HG03025 (cell line): ENCODE results near the gene HDHD3.
"Not testable (repeated sequence)": the region's sequence is repeated elsewhere in the genome, so short reads cannot be mapped to it uniquely, and the experiment has no call there.

ENCODE experiments used
- ATAC-seq: cut with Tn5 transposase; IDR thresholded peaks from one replicate; pipeline ENCODE4 v1.9.1; 2021; ENCODE audit warnings: mild to moderate bottlenecking, moderate library complexity; ENCODE audit not compliant: unreplicated experiment, low FRiP score

HDHD3 gene

DNA sequence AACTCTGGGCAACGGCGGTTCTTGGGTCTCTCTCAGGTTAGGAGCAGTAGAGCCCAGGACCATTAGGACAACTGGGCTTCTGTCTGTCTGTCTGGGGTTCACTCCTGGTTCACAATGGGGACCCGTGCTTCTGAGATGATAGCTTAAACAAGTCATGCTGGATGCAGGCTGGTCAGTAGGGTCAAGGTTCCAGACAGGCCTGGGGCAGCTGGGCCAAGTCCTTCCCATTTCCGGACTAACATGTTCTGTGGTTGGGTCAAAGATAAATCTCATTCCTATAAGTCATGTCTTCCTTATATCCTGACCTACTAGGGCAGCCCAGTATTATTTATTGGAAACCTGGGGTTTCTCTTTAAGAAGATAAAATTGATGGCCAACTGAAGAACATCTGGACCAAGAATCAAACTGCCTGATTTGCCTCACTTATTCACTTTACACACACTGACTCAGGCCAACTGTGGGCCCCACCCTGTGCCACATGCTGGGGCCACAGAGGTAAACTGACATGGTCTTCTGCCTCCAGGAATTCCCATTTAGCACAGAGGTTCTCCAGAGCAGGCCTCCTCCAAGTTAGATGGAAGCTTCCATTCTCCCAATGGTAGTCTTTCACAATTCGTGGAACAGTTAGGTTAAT, 8.3 kb downstream of the HDHD3 start:
- ATAC-seq: no peak

- not testable (repeated sequence) for ATAC-seq
These were observed 11.1 kb downstream of the HDHD3 start for GRCh38 chr9:113365652-113366051.

DNA sequence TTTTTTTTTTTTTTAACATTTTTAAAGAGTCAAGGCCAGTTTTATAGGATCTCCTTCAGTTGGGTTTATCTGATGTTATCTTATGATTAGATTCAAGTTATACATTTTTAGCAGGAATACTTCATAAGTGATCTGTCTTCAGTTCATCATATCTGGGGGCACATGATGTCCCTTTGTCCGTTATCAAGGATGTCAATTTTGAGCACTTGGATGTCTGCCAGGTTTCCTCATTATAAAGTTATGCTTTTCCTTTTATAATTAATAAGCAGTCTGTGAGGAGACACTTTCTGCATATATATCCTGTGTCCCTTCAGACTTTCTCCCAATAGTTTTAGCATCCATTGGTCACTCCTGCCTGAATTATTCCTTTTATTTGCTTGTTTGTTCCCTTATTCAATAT, 11.8 kb downstream of the HDHD3 start:
- ATAC-seq: no peak

DNA sequence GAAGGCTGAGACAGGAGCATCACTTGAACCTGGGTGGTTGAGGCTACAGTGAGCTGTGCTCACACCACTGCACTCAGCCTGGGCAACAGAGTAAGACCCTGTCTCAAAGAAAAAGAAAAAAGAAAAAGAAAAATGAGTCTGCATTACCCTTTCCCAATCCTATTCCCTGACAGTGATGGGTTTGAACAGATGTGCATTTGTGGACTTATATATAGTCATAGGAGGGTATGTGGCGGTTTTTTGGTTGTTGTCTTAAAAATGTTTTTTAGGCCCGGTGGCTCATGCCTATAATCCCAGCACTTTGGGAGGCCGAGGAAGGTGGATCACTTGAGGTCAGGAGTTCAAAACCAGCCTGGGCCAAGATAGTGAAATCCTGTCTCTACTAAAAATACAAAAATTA, 13.4 kb downstream of the HDHD3 start:
- ATAC-seq: no peak

GRCh38 chr9:113361304-113362018, 15.3 kb downstream of the HDHD3 start:
- ATAC-seq: no peak

- no peak for ATAC-seq
These were observed 16.4 kb downstream of the HDHD3 start for GRCh38 chr9:113360242-113360842.

- no peak for ATAC-seq
These were observed 17.4 kb downstream of the HDHD3 start for GRCh38 chr9:113359385-113359784.

DNA sequence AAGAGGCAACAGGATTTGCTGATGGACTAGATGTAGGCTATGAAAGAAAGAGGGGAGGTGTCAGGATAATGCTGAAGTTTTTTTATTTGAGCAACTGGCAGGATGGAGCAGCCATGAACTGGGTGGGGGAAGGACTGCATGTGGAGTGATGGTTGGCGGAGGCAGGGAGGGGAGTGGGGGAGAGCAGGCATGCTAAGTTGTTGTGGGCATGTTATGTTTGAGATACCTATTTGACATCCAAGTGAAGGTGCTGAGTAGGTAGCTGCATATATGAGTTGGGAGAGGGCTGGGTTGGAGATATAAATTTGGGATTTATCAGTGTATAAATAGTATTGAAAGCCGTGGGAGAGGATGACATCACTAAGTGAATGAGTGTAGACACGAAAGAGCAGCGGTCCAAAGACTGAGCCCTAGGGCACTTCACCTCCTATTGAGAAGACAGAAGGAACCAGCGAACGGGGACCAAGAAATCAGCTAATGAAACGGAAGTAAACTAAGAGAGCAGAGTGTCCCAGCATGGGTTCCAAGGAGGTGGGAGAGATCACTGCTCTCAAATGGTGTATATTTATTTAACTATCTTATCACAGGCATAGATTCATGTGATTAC, 20.0 kb downstream of the HDHD3 start:
- ATAC-seq: no peak

GRCh38 chr9:113355040-113355596, 21.7 kb downstream of the HDHD3 start:
- no peak for ATAC-seq

DNA sequence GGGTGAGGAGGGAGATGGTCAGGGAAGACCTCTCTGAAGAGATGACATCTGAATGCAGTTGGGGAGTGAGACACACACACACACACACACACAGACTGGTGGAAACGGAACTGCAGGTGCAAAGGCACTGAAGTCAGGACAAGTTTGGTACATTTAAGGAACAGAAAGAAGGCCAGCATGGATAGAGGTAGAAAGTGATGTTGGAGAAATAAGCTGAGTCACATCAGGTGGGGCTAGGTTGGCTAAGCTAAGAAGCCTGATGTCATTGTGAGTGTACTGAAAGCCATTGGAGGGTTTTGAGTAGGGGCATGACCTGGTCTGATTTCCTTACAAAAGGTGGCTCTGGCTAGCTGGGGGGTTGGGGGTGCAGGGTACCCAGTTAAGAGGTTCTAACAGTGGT, 24.4 kb downstream of the HDHD3 start:
- ATAC-seq: no peak

DNA sequence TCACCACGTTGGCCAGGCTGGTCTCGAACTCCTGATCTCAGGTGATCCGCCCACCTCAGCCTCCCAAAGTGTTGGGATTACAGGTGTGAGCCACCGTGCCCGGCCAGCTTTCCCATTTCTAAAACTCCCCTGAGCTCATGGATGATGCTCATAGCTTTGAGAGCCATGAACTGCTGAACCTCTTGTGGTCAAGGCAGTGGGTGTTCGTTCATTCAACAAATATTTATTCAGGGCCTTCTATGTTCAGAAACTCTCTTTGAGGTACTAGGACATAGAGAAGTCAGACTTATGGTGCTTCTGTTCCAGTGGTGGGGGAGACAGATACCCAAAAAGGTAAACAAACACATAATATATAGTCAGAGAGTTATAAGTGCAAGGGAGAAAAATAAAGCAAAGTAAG, 24.8 kb downstream of the HDHD3 start:
- no peak for ATAC-seq

DNA sequence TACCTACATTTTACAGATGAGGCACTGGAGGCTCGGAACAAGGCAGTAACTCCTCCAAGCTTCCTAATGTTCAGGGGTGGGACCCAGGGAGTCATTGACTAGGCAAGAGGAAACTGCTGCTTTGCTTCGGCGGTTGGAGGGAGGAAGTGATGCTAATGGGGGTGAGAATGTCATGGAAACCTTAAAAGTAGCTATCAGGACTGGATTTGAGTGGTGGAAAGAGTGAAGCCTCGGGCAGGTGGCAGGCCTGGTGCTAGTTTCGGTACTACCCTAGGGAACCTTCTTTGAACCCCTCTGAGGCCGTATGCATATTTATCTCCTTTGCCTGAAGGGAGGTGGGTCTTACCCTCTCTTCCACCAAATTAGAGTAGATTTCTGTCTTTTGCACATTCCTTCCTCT, 25.8 kb downstream of the HDHD3 start:
- no peak for ATAC-seq

DNA sequence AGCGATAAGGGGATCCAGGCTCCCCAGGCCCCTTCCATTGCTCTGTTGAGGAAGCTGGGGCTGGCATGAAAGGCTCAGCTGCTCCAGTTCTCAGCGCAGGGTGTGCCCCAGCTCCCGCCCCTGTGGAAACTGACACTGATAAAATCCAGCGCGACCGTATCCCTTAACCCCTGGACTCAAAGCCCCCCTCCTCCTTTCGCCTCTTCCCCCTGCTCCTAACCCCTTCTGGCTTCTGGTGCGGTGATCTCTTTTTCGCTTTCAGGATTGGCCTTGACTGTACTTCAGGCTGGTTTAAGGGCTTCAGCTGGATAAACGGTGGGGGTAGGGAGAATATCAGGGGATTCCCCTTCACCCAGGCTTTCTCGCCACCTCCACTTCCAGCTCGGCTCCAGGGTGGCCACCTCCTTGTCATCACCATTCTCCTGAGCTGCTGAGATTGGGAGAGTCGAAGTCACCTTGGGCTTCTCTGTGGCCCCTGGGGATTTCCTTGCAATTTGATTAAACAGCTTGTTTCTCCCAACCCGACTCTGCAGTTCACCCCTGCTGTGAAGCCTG, 26.6 kb downstream of the HDHD3 start:
- ATAC-seq: peak; percentile 16

DNA sequence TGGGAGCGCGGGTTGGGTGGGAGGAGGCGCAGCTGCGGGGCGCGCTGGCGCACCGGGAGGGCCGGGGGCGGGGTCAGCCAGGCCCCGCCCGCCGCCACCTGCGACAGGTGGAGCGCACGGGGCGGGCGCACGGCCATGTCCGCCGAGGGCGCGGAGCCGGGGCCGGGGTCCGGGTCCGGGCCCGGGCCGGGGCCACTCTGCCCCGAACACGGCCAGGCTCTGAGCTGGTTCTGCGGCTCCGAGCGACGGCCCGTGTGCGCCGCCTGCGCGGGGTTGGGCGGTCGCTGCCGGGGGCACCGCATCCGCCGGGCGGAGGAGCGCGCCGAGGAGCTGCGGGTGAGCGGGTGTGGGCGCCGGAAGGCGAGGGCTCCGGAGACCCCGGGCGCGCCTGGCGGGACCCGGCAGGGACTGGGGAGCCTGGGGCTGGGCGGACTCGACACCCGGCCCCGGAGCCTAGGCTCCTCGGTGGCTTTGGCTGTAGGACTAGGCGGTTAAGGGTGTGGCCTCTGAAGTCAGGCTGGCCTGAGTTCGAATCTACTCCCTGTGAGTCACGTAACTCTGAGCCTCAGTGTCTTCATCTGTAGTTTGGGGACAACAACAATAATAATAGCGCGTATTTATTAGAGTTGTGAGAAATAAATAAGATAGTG, 27.2 kb downstream of the HDHD3 start, which contains the start of gene BSPRY:
Gene BSPRY (plus strand): TSS at position 97 of the 650 bp plus-strand sequence. CDS start 39 bp downstream, at position 136.
- peak; percentile 38 for ATAC-seq

DNA sequence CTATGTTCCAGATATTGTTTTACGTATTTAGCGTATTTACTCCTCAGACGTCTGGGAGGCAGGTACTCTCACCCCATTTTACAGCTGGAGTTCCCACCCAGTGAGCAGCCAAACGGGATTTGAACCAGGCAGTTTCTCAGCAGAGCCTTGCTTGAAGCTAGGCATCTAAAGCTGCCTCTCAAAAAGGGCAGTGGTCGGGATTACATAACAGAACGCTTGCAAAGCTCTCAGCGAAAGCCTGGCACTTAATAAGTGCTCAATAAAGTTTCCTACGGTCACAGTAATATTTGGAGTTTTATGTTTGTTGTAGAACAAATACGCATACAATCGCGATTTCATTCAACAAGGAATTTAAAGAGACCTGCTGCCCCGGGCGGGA, 27.7 kb downstream of the HDHD3 start:
- ATAC-seq: no peak

DNA sequence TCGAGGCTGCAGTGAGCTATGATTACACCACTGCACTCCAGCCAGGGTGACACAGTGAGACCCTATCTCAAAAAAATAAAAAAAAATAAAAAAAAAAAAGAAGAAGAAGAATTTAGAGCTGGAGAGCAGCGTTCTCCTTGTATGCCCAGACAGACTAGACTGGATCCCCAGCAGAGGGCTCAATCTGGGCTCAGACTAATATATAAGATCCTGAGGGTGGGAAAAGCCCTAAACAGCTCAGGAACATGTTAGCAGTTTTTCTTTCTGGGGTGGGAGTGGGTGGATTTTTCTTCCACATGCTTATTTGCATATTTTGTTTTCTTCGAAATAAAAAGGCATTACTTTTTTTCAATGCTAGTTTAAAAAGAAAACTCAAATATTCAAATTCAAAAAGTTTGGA, 28.3 kb downstream of the HDHD3 start:
- ATAC-seq: no peak

DNA sequence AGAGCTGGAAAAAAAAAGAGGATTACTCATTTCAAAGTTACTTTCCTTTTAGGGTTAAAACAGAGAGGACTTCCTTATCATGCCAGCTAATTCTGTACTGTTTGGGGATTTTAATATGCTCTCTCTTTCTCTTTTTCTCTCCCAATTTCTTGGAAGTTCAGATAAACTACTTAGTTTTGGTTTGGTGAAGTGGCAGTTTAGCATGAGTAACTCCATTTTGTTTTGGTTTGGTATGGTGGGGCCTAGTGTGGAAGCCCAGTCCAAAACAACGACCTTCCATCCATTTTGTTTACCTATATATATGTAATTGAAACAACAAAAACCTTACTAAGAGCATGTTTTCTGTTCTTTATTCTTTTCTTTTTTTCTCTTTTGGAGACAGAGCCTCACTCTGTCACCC, 31.1 kb downstream of the HDHD3 start:
- no peak for ATAC-seq

DNA sequence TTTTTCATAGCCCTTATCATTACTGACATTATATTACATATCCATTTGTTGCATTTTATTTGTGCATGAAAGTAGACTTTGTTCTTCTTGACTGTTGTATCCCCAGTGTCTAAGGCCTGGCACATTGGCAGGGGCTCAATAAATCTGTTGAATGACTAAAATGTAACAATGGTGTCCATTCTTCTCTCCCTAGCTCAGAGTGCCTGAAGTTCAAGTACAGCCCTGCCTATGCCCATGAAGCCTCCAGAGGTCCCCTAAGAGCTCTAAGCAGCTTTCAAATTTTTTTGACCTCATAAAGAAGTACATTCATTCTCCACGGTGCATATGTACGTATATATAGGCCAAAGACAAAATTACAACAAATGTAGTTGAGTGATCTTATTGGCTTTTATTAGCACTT, 31.6 kb downstream of the HDHD3 start:
- no peak for ATAC-seq

- no peak for ATAC-seq
These were observed 33.0 kb downstream of the HDHD3 start for GRCh38 chr9:113343732-113344231.

- ATAC-seq: no peak
These were observed 34.9 kb downstream of the HDHD3 start for GRCh38 chr9:113341712-113342410.
